Activated T-cell treated with anti-CD3 and anti-CD28 coated beads, Interleukin-2, amount 50 U/mL, for 72 hours (primary cell): ENCODE results near the gene SERTM2. TPM values are rescaled to one million over a fixed set of nuclear protein-coding genes. Genes with fewer than 3 reads are reported as not detected.

Experiments used
- total RNA-seq, 2 donors: library from RNA; stranded (reverse); gene quantifications; one replicate each; pipeline ENCODE4 v1.2.3, GENCODE V29; 2022

The SERTM2 gene
- total RNA-seq, 2 donors from 2014 or later = 0.05 TPM; not detected in 1

Other genes starting within 250 kb of the SERTM2 start
- gene CAPN6, start 241.2 kb upstream of the SERTM2 start, total RNA-seq = not detected
- not detected for gene DCX, start 99.5 kb upstream of the SERTM2 start, total RNA-seq
- gene ALG13, start 169.5 kb downstream of the SERTM2 start, total RNA-seq = 100 to 1,000 TPM in 1 of 2 donors, 10 to 100 TPM in 1; 63.8 to 112 TPM